Mammary epithelial cell (primary cell): ENCODE measurements around the gene SON.

ENCODE experiments used
- EZH2 ChIP-seq: IDR thresholded peaks from 2 replicates; pipeline ENCODE4 v1.6.1; 2012; ENCODE audit warnings: low read length, inconsistent platforms, borderline replicate concordance
- TF ChIP-seq, protein P1 (sequence below), 2 donors: IDR thresholded peaks in 1 of 2; conservative IDR thresholded peaks in 1 of 2; 2 replicates each; pipeline ENCODE4 v1.5.1; 2011 to 2012; ENCODE audit warnings: inconsistent platforms in 2 of 2, low read length in 2 of 2, mild to moderate bottlenecking in 2 of 2, control low read depth in 1 of 2, low read depth in 1 of 2; ENCODE audit not compliant: insufficient read depth in 1 of 2; ENCODE audit errors: extremely low read depth in 1 of 2

GRCh38 chr21:33587792-33588484, 45.1 kb downstream of the SON start:
- TF ChIP-seq, protein P1, sequence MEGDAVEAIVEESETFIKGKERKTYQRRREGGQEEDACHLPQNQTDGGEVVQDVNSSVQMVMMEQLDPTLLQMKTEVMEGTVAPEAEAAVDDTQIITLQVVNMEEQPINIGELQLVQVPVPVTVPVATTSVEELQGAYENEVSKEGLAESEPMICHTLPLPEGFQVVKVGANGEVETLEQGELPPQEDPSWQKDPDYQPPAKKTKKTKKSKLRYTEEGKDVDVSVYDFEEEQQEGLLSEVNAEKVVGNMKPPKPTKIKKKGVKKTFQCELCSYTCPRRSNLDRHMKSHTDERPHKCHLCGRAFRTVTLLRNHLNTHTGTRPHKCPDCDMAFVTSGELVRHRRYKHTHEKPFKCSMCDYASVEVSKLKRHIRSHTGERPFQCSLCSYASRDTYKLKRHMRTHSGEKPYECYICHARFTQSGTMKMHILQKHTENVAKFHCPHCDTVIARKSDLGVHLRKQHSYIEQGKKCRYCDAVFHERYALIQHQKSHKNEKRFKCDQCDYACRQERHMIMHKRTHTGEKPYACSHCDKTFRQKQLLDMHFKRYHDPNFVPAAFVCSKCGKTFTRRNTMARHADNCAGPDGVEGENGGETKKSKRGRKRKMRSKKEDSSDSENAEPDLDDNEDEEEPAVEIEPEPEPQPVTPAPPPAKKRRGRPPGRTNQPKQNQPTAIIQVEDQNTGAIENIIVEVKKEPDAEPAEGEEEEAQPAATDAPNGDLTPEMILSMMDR (conservative IDR thresholded peaks at IDR 0.05 in 1 of 2, IDR thresholded peaks at IDR 0.05 in 1 of 2; ENCODE audit: extremely low read depth in 1 of 2, insufficient read depth in 1 of 2, low read depth in 1 of 2, low read length in 2 of 2): no peak
- TF ChIP-seq EZH2: no peak
